CMK (cell line): ENCODE results near the gene ITGA11.

Experiments
- DNase-seq: peaks from one replicate; pipeline ENCODE4 v3.0.0-alpha.2; 2010; ENCODE audit warnings: low read depth

Gene ITGA11, protein sequence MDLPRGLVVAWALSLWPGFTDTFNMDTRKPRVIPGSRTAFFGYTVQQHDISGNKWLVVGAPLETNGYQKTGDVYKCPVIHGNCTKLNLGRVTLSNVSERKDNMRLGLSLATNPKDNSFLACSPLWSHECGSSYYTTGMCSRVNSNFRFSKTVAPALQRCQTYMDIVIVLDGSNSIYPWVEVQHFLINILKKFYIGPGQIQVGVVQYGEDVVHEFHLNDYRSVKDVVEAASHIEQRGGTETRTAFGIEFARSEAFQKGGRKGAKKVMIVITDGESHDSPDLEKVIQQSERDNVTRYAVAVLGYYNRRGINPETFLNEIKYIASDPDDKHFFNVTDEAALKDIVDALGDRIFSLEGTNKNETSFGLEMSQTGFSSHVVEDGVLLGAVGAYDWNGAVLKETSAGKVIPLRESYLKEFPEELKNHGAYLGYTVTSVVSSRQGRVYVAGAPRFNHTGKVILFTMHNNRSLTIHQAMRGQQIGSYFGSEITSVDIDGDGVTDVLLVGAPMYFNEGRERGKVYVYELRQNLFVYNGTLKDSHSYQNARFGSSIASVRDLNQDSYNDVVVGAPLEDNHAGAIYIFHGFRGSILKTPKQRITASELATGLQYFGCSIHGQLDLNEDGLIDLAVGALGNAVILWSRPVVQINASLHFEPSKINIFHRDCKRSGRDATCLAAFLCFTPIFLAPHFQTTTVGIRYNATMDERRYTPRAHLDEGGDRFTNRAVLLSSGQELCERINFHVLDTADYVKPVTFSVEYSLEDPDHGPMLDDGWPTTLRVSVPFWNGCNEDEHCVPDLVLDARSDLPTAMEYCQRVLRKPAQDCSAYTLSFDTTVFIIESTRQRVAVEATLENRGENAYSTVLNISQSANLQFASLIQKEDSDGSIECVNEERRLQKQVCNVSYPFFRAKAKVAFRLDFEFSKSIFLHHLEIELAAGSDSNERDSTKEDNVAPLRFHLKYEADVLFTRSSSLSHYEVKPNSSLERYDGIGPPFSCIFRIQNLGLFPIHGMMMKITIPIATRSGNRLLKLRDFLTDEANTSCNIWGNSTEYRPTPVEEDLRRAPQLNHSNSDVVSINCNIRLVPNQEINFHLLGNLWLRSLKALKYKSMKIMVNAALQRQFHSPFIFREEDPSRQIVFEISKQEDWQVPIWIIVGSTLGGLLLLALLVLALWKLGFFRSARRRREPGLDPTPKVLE

DNA sequence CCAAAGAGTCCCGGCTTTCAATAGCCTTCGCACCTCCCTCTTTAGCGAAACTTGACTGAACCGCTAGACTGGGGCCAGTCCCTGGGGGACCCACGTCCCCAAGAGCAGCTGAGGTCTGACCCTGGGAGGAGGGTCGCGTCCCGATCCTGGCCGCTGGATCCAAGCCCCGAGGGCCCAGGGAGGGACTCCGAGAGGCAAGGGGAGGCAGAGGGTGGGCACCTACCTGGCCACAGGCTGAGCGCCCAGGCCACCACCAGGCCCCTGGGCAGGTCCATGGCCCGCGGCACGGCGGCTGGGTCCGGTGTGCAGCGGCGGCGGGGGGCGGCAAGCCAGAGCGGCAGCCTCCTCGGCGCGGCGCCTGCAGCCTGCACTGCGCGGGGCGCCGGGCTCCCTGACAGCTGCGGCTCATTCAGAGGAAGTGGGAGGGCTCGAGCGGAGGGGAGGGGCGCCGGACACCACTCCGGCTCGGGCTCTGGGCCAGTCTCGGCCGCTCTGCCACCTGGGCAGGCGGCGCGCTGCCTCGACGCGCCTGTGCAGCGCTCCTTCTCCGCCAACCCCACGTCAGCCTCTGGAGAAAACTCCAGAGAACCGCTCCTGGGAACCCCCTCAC, at the start of gene ITGA11:
ITGA11 (minus strand) TSS at position 372 of the 610 bp plus-strand sequence; CDS start at position 275, 97 bp downstream.
- DNase-seq = no peak

DNA sequence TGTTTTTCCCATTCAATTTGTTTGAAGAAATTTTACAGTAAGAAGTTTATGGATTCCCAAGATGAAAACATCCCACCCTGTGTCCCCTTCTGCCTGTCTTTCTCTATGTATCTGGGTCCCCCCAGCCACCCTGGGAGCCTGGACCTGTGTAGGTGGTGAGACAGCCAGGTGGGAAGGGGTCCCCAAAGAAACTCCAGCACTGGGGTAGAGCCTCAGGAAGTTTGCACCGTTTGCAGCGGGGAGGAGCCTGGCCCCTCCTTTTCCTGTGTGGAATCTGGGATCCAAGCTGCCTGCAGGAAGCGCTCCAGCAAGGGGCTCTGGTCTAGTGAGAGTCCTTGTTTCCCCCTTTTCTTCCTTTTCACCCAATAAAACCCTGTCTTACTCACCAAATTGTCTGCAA, 49.4 kb upstream of the ITGA11 start:
- no peak for DNase-seq

DNA sequence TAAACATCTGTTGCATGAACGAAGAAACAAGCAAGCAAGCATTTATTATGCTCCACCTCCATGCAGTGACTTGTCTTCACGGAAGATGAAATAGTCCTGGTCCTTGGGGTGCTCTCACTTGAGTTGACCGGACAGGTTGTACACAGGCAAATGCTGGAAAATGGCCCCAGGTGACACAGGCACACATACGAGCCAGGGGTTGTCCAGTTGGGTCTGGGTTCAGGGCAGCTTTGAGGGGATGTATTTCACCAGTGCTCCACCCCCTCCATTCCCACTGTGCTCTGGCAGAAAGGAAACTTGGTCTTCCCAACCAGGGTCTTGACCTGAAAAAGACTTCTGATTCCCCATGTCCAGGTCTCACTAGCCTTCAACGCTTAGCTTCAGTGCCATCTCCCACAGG, 48.3 kb upstream of the ITGA11 start:
- DNase-seq = no peak

DNA sequence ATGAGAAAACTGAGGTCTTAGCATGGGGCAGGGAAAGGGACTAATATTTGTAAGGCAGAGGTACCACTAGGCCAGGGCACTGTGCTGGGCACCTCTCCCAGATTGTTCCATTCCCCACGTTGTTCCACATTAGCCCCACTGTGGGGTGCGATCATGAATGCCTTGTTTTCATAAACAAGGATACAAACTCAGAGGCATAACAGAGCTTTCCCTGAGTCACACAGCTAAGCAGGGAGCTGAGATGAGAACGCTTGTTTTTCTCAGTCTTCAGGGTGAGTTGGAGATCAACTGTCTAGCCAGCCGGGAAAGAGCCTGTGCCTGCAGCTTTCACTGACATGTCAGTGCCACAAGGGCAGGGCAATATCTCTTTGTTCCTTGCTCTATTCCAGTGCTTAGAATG, 47.9 kb upstream of the ITGA11 start:
- DNase-seq = no peak

DNA sequence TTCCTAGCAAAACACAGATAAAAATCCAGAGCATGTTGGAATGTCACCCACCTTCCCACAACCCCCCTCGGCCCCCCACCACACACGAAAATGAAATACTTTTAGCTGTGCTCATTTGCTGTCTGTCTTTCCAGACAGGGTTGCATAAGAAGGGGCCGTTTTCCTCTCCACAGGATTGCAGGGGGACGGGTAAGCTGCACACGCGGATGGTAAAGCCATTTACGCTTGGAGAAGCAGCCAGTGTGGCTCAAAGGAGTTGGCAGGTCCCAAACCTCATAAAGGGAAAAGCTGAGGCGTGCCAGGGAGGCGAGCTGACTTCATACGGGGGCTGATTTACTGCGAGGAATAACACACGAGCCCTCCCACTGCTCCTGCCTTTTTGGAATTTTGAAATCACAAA, 47.4 kb upstream of the ITGA11 start:
- DNase-seq = no peak

DNA sequence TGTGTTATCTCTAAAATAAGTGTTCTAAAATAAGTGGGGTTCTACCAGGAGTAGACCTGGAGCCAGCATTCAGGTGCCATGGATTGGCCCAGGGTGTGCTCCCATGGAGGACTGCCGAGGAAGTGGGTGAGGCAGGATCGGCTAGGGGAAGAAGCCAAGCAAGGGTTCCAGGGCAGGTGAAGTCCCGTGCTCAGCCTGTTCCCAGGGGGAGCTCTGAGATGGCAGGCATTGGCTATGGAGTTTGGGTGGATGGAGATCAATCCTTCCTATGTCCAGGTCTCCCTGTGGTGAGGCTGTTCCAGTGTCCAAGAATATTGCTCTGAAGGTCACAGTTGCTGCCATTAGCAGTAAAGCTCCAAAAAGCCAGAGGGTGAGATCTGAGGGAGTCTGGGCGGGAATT, 46.9 kb upstream of the ITGA11 start:
- DNase-seq = no peak

DNA sequence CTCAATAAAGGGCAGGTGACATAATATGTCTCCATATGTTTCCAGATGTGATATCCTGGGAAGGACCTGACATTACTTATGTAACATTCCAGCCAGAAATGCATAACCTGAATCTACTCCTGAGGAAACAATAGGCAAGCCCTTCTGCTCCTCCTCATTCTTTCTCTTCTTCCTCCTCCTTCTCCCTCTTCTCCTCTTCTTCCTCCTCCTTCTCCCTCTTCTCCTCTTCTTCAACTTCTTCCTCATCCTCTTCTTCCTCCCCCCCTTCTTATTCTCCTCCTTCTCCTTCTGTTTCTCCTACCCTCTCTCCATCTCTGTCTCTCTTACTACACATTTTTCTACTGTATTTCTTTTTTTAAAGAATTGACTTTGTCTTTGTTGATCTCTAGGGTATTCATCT, 43.5 kb upstream of the ITGA11 start:
- no peak for DNase-seq

DNA sequence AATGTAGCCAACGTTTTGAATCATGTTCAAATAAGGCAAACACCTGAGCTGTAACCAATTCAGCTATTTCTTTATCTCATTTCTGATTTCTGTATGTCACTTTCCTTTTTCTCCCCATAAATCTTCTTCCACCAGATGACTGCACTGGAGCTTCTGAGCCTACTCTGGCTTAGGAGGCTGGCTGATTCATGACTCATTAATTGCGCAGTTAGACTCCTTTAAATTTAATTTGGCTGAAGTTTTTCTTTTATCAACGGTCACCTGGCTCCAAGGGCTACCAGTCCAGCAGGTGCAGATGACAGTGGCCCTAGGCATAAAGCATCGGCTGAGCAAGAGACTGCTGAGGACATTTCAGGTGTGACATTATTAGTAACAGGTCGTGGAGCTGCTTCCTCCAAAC, 39.6 kb upstream of the ITGA11 start:
- DNase-seq = no peak

DNA sequence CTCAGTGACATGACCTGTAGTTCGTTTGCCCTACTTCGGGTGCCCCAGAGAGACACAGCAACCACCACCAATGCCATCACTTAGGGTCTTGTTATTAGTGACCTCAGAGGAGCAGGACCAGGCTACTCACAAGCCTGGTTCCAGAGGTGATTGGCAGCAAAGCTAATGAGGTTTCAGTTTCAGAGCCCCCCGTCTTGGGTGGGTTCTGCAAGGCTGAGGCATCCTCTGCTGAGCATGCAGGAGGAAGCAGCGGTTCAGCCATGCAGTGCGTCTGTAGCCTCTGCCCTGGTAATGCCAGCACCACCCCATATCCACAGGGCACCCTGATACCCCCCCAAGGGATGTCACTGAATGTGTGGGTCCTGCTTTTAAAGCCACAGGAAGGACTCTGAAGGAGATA, 39.0 kb upstream of the ITGA11 start:
- no peak for DNase-seq

DNA sequence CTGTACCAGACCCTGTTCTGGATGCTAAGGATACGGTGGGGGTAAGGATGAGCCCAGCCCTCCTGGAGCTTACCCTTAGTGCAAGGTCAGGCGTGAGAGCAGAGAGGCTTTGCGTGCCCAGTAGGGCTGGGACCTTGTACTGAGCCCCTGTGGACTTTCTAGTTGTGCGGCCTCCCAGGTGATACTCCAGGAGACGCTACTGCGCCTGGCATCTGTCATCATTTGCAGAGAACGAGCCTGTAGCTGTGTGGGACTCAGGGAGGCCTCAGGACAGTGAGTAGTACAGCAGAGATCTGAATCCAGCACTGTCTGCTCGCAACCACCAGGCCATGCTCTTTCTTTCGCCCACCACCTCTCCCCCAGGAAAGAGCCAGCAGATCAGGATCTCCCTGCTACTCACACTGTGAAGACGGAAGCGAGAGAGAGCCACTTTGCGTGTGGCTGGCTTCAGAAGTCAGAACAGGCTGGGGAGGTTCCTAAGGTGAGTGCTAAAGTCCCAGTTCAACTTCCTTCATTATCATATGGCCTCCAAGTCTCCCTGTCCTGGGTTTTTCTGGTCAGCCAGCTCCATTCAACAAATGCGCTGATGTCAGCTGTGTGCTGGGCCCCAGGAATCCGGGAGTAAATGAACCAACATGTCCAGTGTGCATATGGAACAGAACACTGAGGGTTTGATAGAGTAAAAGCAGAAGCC, 38.2 kb upstream of the ITGA11 start:
- no peak for DNase-seq

DNA sequence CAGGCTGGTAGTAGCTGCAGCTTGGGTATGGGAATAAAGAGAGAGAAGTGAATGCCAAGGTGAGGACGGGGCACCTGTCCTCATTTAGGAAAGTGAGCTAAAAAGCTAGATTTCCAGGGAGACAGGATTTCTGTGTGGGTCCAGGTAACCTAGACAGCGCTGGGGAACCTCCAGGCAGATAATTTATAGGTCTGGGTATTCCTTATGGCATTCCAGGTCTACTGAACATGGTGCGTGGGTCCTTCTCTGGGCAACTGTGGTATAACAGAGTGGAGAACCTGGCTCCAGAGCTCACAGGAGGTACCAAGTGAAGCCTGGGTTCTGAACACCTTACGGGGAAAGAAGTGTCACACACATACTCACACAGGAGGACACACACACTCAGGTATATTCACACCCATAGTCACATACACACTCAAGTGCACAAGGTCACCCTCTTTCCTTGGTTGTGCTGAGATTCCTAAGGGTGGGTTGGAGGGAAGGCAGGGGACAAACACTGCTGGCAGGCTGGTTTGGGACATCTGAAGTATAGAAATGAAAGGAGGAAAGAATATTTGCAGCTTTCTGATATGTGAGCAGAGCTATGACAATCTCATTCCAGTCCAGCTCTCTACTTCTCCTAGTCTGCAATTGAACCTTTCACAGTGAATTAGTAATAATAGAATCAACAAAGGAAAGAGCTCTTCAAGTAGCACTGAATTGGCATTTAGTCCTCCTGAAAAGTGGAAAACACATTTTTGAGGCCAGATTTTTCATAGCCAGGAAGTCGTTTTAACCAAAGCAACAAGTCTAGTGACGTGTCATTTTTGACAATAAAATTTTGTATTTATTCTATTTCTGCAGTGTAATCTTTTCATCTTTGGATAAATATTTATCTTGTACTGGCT, 37.4 kb upstream of the ITGA11 start:
- DNase-seq = no peak

DNA sequence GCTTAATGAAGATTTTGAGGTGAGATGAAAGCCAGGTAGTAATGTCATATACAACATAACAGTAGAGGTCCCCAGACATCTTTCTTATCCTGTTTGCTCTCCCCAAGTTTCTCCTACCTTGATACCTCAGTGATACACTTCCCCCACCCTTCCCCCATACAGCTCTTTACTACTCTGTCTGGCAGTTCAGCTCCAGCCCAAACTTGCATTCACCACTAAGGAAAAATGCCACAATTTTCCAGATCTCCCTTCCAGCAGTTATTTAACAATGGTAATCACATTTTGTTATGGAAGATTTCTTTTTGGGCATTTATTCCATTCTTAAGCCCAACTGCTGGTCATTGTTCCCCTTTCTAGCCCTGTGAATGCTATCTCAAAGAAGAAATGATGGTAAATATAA, 34.9 kb upstream of the ITGA11 start:
- no peak for DNase-seq

DNA sequence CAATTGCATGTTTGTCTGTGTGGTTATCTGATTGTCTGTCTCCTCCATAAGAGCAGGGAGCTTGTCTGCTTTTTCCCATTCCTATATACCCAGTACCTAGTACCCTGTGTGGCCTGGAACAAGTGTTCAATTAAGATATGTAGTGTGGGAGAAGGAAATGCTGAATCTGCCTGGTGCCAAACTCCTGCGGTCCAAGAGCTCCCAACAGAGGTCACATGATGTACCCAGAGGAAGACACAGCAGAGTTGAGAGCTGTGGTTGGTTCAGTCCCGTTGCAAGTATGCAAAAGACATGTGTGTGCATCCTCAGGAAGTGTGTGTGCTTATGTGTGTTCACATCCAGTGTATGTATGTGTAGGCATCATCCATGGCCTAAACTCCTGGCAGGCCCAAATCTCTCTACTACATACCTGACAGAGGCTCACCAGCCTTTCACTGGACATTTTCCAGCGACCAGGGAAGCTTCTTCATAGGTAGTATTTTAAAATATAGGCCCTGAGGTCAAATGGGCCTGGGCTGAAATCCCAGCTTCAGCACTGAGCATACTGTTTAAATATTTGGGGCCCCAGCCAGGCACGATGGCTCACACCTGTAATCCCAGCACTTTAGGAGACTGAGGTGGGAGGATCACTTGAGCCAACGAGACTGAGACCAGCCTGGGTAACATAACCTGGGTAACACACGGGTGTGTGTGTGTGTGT, 34.0 kb upstream of the ITGA11 start:
- DNase-seq = no peak

DNA sequence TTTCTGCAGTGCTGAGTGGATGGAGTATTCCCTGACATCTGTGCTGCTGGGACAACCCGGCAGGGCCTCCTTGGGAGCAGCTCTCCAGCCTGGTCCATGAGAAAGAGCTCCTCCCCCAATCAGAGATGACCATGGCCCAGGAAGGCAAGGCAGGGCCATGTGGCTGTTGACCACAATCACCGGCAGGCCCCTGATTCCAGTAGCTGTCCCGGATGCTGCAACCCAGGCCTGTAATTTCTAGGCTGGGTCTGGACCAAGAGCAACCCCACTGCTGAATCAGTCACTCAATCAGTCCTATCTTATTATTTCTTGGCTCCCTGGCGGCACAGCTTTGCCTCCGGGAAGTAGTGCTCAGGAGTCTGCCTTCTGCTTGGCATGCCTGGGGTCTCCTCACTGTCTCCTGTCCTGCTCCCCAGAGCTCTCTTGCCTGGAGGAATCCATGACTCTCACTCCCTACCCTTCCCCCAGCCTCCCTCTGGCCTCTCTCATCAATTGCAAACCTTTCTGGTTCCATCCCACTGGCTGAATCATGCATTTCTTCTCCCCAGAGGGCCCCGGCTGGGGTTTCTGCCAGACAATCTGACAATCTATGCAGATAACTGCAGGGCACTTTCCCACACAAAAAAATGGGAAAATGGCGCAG, 32.6 kb upstream of the ITGA11 start:
- DNase-seq = no peak

DNA sequence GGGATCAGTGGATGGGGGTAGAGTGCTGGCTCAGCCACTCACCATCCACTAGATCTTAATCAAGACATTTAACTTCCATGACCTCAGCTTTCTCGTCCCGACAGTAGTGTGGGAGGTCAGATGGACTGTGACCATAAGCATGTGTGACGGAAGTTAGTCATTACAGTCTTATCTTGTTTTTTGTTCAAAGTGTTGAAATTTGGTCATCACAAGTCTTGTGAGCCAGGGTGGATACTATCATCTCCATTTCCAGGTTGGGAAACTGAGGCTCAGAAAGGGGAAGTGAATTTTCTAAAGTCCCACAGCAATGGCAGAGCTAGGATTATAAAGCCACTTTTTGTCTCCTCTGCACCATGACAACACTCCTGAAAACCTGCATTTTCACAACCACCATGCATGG, 32.0 kb upstream of the ITGA11 start:
- DNase-seq = no peak

DNA sequence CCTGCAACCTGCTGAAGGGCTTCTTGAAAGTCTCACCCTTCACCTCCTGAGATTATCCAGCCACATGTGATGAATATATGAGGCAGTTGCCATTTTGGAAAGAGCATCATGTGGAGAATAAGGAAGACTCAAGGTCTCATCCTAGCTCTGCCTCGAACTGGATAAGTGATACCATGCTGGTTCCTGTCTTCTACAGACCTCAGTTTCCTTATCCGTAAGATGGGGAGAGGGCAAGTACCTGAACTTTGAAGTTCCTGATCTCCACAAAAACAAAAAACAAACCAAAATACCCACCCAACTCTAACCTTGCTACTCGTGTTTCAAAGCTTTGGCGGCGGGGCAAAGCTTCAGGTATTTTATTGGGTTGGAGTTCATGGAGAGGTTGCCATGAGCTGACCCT, 31.5 kb upstream of the ITGA11 start:
- DNase-seq = no peak

DNA sequence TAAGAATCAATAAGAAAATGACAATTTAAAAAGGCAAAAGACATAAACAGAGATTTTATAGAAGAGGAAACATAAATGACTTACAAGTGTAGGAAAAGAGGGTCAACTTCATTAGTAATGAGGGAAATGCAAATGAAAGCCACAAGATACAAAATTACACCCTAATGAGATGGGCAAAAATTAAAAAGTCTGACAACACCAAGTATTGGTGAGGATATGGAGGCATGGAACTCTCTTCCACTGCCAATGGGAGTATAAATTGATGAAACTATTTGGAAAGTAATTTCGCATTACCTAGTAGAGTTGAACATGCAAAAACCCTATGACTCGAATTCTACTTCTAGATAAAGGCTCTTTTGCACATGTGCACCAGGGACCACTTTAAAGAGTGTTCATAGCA, 28.2 kb upstream of the ITGA11 start:
- DNase-seq = no peak

DNA sequence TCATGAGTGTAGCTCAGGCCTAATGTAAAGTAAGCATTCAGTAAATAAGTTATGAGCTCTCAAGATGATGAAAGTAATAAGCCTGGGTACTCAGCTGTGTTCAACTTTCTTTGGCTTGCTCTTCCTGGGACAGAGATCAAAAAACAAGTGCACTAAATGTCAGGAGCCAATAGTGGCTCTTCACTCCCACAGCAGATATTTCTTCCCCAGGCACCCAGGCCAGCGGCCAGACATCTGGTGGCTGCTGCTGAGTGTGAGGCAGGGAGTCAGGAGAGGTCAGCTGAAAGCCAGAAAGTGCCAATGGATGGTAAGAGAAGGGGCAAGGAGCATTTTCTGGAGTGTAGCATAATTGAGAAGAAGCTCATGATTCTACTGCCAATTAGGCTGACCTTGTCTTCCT, 18.2 kb upstream of the ITGA11 start:
- no peak for DNase-seq

DNA sequence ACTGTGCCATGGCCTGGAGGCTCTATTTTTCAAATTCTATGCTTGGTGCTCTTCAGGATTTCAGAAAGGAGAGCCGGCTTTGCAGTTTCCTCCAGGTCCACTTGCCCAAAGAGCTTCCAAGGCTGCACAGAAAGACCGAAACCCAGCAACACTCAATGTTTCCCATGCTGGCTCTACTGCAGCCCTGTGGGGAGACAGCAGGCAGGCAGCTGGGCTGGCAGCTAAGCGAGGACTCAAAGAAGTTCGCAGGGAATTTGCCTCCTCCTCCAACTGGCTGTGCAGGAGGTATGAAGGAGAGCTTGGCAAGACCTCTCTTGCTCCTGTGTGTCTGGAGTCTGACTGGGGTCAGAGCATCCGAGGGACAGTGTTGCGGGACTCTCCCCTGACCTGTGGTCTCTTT, 17.4 kb upstream of the ITGA11 start:
- no peak for DNase-seq
